ENCODE measurements around the gene FN3KRP. TPM values are rescaled to one million over a fixed set of nuclear protein-coding genes. Genes with fewer than 3 reads are reported as not detected.

Gene FN3KRP
- total and polyA plus RNA-seq, 2 donors (not counting 3 experiments of a cell fraction or from before 2014, with no cell fraction given), result 22.2 to 35.2 TPM

DNA sequence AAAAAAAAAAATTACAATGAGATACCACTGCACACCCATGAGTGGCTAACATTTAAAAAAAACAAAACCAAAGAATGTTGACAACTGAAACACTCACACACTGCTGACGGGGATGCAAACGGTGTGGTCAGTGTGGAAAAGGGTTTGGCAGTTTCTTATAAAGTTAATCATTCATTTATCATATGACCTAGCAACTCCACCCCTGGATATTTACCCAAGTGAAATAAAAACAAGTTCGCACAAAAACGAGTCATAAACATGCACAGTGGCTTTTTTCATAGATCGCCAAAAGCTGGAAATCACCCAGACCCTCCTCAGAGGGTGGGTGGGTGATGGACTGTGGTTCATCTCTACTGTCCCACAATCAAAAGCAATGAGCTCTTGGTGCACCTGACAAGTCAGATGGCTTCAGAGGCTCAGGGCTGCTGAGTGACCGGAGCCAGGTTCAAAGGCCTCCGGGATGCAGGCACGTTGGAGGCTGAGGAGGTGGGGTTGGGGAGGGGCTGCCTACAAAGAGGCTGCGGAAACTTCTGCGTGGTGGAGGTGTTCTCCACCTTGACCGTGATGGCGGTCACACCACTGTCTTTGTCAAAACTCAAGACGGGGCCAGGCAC lies 32.2 kb upstream of the FN3KRP start:
- H3K9me3 ChIP-seq (replicated peaks; ENCODE audit: control insufficient read depth, insufficient read depth, low read length), result no peaks in the 10 kb centered on the region
- H4K20me1 ChIP-seq (replicated peaks; ENCODE audit: control insufficient read depth, extremely low read depth, insufficient read depth, low read length), result no peaks in the 10 kb centered on the region
- H3K9ac ChIP-seq (replicated peaks; ENCODE audit: extremely low read depth, insufficient read depth, low read length), result no peak overlapping the region
- H3K4me1 ChIP-seq (ENCODE audit: control insufficient read depth, extremely low read depth, insufficient read depth, low read length), result no peaks in the 10 kb centered on the region
- no peak overlapping the region for H3K27ac ChIP-seq (ENCODE audit: insufficient read depth, low read depth, low read length)
- no peaks in the 10 kb centered on the region for H3K9me1 ChIP-seq (replicated peaks; ENCODE audit: control insufficient read depth, extremely low read depth, insufficient read depth, low read length)
- no peaks in the 10 kb centered on the region for H3K27me3 ChIP-seq (ENCODE audit: control insufficient read depth in 2 of 2, insufficient read depth in 2 of 2, low read length in 2 of 2)
- no TSS peak for BruUV-seq (replicated peaks)
- dilution Hi-C loops (cut with MboI; ENCODE audit: extremely low pct_ligation_motif_present, low sequenced_read_pairs) (no loop called here), intact Hi-C loops (cut with micrococcal nuclease) (no loop called here)
- no peak overlapping the region for H2AFZ ChIP-seq (ENCODE audit: low read depth, low read length)
- ChIA-PET POLR2A (no interaction called here), CTCF (no interaction called here)
- no peak overlapping the region for H3K4me2 ChIP-seq (ENCODE audit: insufficient read depth, low read length)
- TF ChIP-seq MYC (IDR thresholded peaks at IDR 0.05; ENCODE audit: low read depth, low read length) (no peak), POLR2AphosphoS5 (IDR thresholded peaks at IDR 0.05; ENCODE audit: insufficient read depth, low read depth, low read length) (no peak), FOS (IDR thresholded peaks at IDR 0.05; ENCODE audit: borderline replicate concordance, insufficient read depth, low read length) (no peak), JUN (IDR thresholded peaks at IDR 0.05; ENCODE audit: borderline replicate concordance, insufficient read depth, insufficient read length, low read depth) (no peak), EZH2 (IDR thresholded peaks at IDR 0.05; ENCODE audit: borderline replicate concordance, low read depth, low read length, severe bottlenecking) (no peak), POLR2A (IDR thresholded peaks at IDR 0.05; ENCODE audit: low read depth, low read length) (no peak), GATA2 (IDR thresholded peaks at IDR 0.05; ENCODE audit: insufficient read depth, insufficient read length, low read depth, low read length) (no peak)
- TF ChIP-seq, protein P1, sequence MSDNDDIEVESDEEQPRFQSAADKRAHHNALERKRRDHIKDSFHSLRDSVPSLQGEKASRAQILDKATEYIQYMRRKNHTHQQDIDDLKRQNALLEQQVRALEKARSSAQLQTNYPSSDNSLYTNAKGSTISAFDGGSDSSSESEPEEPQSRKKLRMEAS (IDR thresholded peaks at IDR 0.05; ENCODE audit: insufficient read depth, insufficient read length), result no peak
- TF ChIP-seq, protein P2, sequence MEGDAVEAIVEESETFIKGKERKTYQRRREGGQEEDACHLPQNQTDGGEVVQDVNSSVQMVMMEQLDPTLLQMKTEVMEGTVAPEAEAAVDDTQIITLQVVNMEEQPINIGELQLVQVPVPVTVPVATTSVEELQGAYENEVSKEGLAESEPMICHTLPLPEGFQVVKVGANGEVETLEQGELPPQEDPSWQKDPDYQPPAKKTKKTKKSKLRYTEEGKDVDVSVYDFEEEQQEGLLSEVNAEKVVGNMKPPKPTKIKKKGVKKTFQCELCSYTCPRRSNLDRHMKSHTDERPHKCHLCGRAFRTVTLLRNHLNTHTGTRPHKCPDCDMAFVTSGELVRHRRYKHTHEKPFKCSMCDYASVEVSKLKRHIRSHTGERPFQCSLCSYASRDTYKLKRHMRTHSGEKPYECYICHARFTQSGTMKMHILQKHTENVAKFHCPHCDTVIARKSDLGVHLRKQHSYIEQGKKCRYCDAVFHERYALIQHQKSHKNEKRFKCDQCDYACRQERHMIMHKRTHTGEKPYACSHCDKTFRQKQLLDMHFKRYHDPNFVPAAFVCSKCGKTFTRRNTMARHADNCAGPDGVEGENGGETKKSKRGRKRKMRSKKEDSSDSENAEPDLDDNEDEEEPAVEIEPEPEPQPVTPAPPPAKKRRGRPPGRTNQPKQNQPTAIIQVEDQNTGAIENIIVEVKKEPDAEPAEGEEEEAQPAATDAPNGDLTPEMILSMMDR (IDR thresholded peaks at IDR 0.05; ENCODE audit: extremely low read depth in 1 of 2, insufficient read depth in 1 of 2, low read depth in 1 of 2, low read length in 2 of 2), result no peak
- FAIRE-seq (no peak), DNase-seq (ENCODE audit: low read depth, low spot score) (no peak)
- H3K79me2 ChIP-seq (ENCODE audit: control insufficient read depth, insufficient read depth, low read length), result no peaks in the 10 kb centered on the region
- no peaks in the 10 kb centered on the region for H3K36me3 ChIP-seq (ENCODE audit: control insufficient read depth in 2 of 2, extremely low read depth in 1 of 2, insufficient read depth in 2 of 2, low read length in 2 of 2)
- no peak overlapping the region for H3K4me3 ChIP-seq (replicated peaks in 1 of 3; ENCODE audit: insufficient read depth in 1 of 3, low read depth in 1 of 3, low read length in 3 of 3)

Measured in endothelial cell of umbilical vein (primary cell).